LoVo (cell line): ENCODE data around the gene TXNDC5.

ENCODE experiments used
- DNase-seq: peaks from one replicate; pipeline ENCODE4 v3.0.0-alpha.2; 2016; ENCODE audit warnings: low spot score

TXNDC5 gene

GRCh38 chr6:7851780-7852179, 58.8 kb downstream of the TXNDC5 start:
- DNase-seq = no peak

- no peak for DNase-seq
Observed at GRCh38 chr6:7848229-7848628, 62.4 kb downstream of the TXNDC5 start.

GRCh38 chr6:7846966-7847818, 63.4 kb downstream of the TXNDC5 start:
- no peak for DNase-seq

- DNase-seq = no peak
Observed at GRCh38 chr6:7841781-7842468, 68.7 kb downstream of the TXNDC5 start.

- DNase-seq = no peak
Observed at GRCh38 chr6:7836371-7837026, 74.1 kb downstream of the TXNDC5 start.

- DNase-seq = no peak
Observed at GRCh38 chr6:7833751-7834070, 76.9 kb downstream of the TXNDC5 start.

- no peak for DNase-seq
Observed at GRCh38 chr6:7832904-7833750, 77.5 kb downstream of the TXNDC5 start.
